GM20000 (cell line): Measurements from ENCODE around the gene PRH2.

ENCODE experiments used
- DNase-seq: peaks from one replicate; pipeline ENCODE4 v3.0.0; 2012; ENCODE audit warnings: low spot score
- CTCF ChIP-seq: IDR thresholded peaks from 2 replicates; pipeline ENCODE4 v1.5.1; 2012; ENCODE audit warnings: mild to moderate bottlenecking, control low read depth; ENCODE audit errors: extremely low read depth, missing control alignments

PRH2 gene

GRCh38 chr12:10957741-10958140, 28.7 kb downstream of the PRH2 start:
- no peak for DNase-seq
- TF ChIP-seq CTCF: no peak

- DNase-seq: no peak
- no peak for TF ChIP-seq CTCF
Measured at GRCh38 chr12:10959804-10960203, 30.8 kb downstream of the PRH2 start.

GRCh38 chr12:10960211-10960610, 31.2 kb downstream of the PRH2 start:
- TF ChIP-seq CTCF: no peak
- no peak for DNase-seq

- no peak for DNase-seq
- TF ChIP-seq CTCF: no peak
Measured at GRCh38 chr12:10965476-10965875, 36.4 kb downstream of the PRH2 start.

- no peak for TF ChIP-seq CTCF
- no peak for DNase-seq
Measured at GRCh38 chr12:10966314-10966713, 37.3 kb downstream of the PRH2 start.

GRCh38 chr12:10967409-10967808, 38.4 kb downstream of the PRH2 start:
- TF ChIP-seq CTCF: no peak
- DNase-seq: no peak

- TF ChIP-seq CTCF: no peak
Measured at GRCh38 chr12:10968765-10969456, 39.9 kb downstream of the PRH2 start.

More at GRCh38 chr12:10968765-10969456, 39.9 kb downstream of the PRH2 start:
- DNase-seq: no peak
